BE2C (cell line): ENCODE measurements around the gene ENAH.

Source experiments
- DNase-seq: peaks from one replicate; pipeline ENCODE4 v3.0.0-alpha.2; 2020
- H3K27me3 ChIP-seq: fragments of 250-450 bp; sonication (Bioruptor Pico); 2 replicates; pipeline ENCODE4 v1.5.1; 2020; ENCODE audit warnings: mild to moderate bottlenecking
- H3K36me3 ChIP-seq: fragments of 250-450 bp; sonication (Bioruptor Pico); 2 replicates; pipeline ENCODE4 v1.5.1; 2020; ENCODE audit warnings: mild to moderate bottlenecking
- H3K4me1 ChIP-seq: fragments of 250-450 bp; sonication (Bioruptor Pico); 2 replicates; pipeline ENCODE4 v1.5.1; 2020
- H3K4me3 ChIP-seq: 2 replicates; pipeline ENCODE4 v1.5.1; 2011; ENCODE audit warnings: low read depth, low read length
- H3K9me3 ChIP-seq: fragments of 250-450 bp; sonication (Bioruptor Pico); 2 replicates; pipeline ENCODE4 v1.5.1; 2020
- TF ChIP-seq, protein P1 (sequence below): IDR thresholded peaks from 2 replicates; pipeline ENCODE4 v1.5.1; 2012; ENCODE audit warnings: mild to moderate bottlenecking, low read depth, low read length

Gene ENAH

DNA sequence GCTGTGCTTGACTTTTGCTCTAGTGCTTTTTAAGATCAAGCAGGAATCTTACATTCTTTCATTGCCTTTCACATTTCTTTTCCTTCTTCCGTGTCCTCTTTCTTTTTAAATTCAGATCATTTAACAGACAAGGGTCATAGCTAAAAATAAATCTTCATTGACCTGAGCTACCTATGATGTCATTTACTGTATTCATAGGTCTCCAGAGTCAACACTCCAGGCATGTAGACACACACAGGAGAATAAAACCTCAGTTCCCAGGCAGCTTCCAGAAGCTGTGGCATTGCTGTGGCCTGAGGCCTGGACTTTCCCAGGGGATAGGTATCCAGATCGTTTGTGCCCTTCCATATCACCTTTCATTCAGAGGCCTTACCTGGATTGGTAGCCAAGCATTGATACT, 38.5 kb upstream of the ENAH start:
- DNase-seq, result no peak
- Histone ChIP-seq H3K4me1 (peaks cover 29% of the 10 kb centered on the region), H3K4me3 (no peak overlapping the region), H3K36me3 (no peaks in the 10 kb centered on the region), H3K27me3 (no peaks in the 10 kb centered on the region), H3K9me3 (no peaks in the 10 kb centered on the region)
- TF ChIP-seq, protein P1, sequence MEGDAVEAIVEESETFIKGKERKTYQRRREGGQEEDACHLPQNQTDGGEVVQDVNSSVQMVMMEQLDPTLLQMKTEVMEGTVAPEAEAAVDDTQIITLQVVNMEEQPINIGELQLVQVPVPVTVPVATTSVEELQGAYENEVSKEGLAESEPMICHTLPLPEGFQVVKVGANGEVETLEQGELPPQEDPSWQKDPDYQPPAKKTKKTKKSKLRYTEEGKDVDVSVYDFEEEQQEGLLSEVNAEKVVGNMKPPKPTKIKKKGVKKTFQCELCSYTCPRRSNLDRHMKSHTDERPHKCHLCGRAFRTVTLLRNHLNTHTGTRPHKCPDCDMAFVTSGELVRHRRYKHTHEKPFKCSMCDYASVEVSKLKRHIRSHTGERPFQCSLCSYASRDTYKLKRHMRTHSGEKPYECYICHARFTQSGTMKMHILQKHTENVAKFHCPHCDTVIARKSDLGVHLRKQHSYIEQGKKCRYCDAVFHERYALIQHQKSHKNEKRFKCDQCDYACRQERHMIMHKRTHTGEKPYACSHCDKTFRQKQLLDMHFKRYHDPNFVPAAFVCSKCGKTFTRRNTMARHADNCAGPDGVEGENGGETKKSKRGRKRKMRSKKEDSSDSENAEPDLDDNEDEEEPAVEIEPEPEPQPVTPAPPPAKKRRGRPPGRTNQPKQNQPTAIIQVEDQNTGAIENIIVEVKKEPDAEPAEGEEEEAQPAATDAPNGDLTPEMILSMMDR, result no peak

DNA sequence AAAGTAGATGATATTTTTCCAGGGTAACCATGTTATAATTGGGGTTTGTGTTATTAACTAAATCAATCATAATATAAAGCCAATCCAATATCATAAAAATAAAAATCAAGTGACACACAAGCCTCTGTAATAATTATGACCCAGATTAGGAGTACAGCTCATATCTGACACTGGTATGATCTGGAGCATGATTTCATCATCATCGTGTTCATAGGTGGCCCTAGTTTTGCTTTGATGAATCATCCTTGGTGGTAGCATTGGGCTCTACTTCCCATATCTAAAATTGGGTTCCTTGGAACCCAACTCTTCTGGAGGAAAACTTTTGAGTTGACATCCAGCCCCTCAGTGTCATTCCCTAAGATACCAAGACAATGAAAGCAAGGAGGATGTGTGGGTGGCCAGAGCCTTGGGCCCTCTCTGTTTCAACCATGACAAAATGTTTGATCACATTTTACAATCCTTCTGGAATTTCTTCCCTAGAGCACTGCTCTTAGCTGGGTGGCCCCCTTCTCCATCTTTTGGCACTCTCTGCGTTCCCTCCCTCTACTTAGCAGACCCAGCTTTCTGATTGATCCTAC, 37.0 kb upstream of the ENAH start:
- Histone ChIP-seq H3K4me1 (peaks cover 17% of the 10 kb centered on the region), H3K27me3 (no peaks in the 10 kb centered on the region), H3K9me3 (no peaks in the 10 kb centered on the region), H3K4me3 (no peak overlapping the region), H3K36me3 (no peaks in the 10 kb centered on the region)
- TF ChIP-seq, protein P1, result no peak
- DNase-seq, result no peak

GRCh38 chr1:225688345-225688744, 35.4 kb upstream of the ENAH start:
- H3K4me1 ChIP-seq, result peaks cover 4% of the 10 kb centered on the region
- TF ChIP-seq, protein P1, result no peak
- no peak overlapping the region for H3K4me3 ChIP-seq
- no peaks in the 10 kb centered on the region for H3K9me3 ChIP-seq
- H3K36me3 ChIP-seq, result no peaks in the 10 kb centered on the region
- H3K27me3 ChIP-seq, result no peaks in the 10 kb centered on the region
- DNase-seq, result no peak

- Histone ChIP-seq H3K9me3 (no peaks in the 10 kb centered on the region), H3K27me3 (no peaks in the 10 kb centered on the region), H3K4me3 (no peak overlapping the region), H3K4me1 (no peaks in the 10 kb centered on the region), H3K36me3 (no peaks in the 10 kb centered on the region)
- no peak for DNase-seq
- TF ChIP-seq, protein P1, result no peak
These were observed 32.7 kb upstream of the ENAH start for GRCh38 chr1:225685476-225686176.

GRCh38 chr1:225684741-225685140, 31.8 kb upstream of the ENAH start:
- H3K27me3 ChIP-seq, result no peaks in the 10 kb centered on the region
- TF ChIP-seq, protein P1, result no peak
- DNase-seq, result no peak
- no peak overlapping the region for H3K4me3 ChIP-seq
- no peaks in the 10 kb centered on the region for H3K9me3 ChIP-seq
- H3K36me3 ChIP-seq, result no peaks in the 10 kb centered on the region
- no peaks in the 10 kb centered on the region for H3K4me1 ChIP-seq

DNA sequence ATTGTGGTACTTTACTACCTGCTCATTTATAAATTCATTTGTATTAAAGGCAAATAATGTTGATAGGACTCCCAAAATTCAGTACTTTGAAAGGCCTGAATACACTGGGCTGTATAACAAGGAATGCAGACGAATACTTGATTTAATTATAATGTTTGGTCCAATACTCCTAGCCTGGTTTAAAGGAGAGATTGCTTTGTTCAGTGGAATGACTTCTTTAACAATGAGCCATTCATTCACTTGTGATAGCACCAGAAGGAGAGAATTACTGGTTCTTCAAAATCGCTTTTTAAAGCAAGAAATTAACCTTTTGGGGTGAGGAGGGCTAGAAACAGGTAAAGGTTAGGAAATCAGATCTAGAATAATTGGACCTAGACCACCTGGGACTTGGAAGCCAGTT, 28.3 kb upstream of the ENAH start:
- TF ChIP-seq, protein P1, result no peak
- Histone ChIP-seq H3K9me3 (no peaks in the 10 kb centered on the region), H3K4me3 (no peak overlapping the region), H3K36me3 (no peaks in the 10 kb centered on the region), H3K27me3 (no peaks in the 10 kb centered on the region), H3K4me1 (no peaks in the 10 kb centered on the region)
- DNase-seq, result no peak
